PC-9 (cell line): Measurements from ENCODE around the gene NDUFS1. TPM values are rescaled to one million over a fixed set of nuclear protein-coding genes. Genes with fewer than 3 reads are reported as not detected.

Source experiments
- BruUV-seq: library from RNA; stranded (reverse); fragments of 400-500 nt; replicated peaks from 2 replicates; lab custom pipeline; 2021; lab: Mats Ljungman, UMichigan
- CTCF ChIA-PET: fragments of 300-600 bp; sonication (Branson Sonifier 250); formaldehyde crosslinking; loops from one replicate; lab custom pipeline; 2022; ENCODE audit warnings: antibody characterized with exemption; lab: Charles Lee
- POLR2A ChIA-PET: fragments of 300-600 bp; sonication (Branson Sonifier 250); formaldehyde crosslinking; loops from one replicate; lab custom pipeline; 2022; ENCODE audit warnings: antibody characterized with exemption; ENCODE audit not compliant: unreplicated experiment; lab: Charles Lee
- DNase-seq, 2 experiments: peaks; one replicate each; pipeline versions ENCODE4 v3.0.0 to v3.0.0-alpha.2; 2015 to 2022; ENCODE audit warnings: mixed read lengths in 1 of 2
- H2AFZ ChIP-seq: fragments of 200-600 bp; sonication (generic); 2 replicates; pipeline ENCODE4 v1.8.1; 2017; ENCODE audit warnings: antibody characterized with exemption
- H3F3A ChIP-seq: fragments of 200-600 bp; sonication (generic); 2 replicates; pipeline ENCODE4 v1.8.1; 2017; ENCODE audit warnings: antibody characterized with exemption, mild to moderate bottlenecking, low read depth; ENCODE audit not compliant: insufficient read depth
- H3K27ac ChIP-seq: fragments of 200-600 bp; sonication (generic); 2 replicates; pipeline ENCODE4 v1.6.1; 2016; ENCODE audit warnings: mixed run types
- H3K27me3 ChIP-seq: fragments of 200-600 bp; sonication (generic); 2 replicates; pipeline ENCODE4 v1.6.1; 2016; ENCODE audit warnings: low read depth, mixed run types; ENCODE audit not compliant: insufficient read depth
- H3K36me3 ChIP-seq: fragments of 200-600 bp; sonication (generic); 2 replicates; pipeline ENCODE4 v1.6.1; 2016; ENCODE audit warnings: low read depth, mixed run types
- H3K4me1 ChIP-seq: fragments of 200-600 bp; sonication (generic); replicated peaks from 2 replicates; pipeline ENCODE4 v1.6.1; 2016; ENCODE audit warnings: mixed run types; ENCODE audit not compliant: insufficient read depth
- H3K4me2 ChIP-seq: fragments of 200-600 bp; sonication (generic); 2 replicates; pipeline ENCODE4 v1.6.1; 2017; ENCODE audit warnings: mixed run types
- H3K4me3 ChIP-seq: fragments of 200-600 bp; sonication (generic); 2 replicates; pipeline ENCODE4 v1.6.1; 2016; ENCODE audit warnings: mixed run types
- H3K79me2 ChIP-seq: fragments of 200-600 bp; sonication (generic); 2 replicates; pipeline ENCODE4 v1.6.1; 2017; ENCODE audit warnings: low read depth, mixed run types
- H3K9me2 ChIP-seq: fragments of 200-600 bp; sonication (generic); 2 replicates; pipeline ENCODE4 v1.8.1; 2017; ENCODE audit warnings: mild to moderate bottlenecking; ENCODE audit not compliant: insufficient read depth
- H3K9me3 ChIP-seq: fragments of 200-600 bp; sonication (generic); 2 replicates; pipeline ENCODE4 v1.8.1; 2016; ENCODE audit warnings: low read depth; ENCODE audit not compliant: insufficient read depth
- H4K20me1 ChIP-seq: fragments of 200-600 bp; sonication (generic); 2 replicates; pipeline ENCODE4 v1.8.1; 2017; ENCODE audit not compliant: insufficient read depth
- CTCF ChIP-seq: fragments of 200-600 bp; sonication (generic); conservative IDR thresholded peaks from 2 replicates; pipeline ENCODE4 v1.6.1; 2017; ENCODE audit warnings: mixed run types, antibody characterized with exemption, mild to moderate bottlenecking, moderate library complexity
- EZH2 ChIP-seq: fragments of 200-600 bp; sonication (generic); IDR thresholded peaks from 2 replicates; pipeline ENCODE4 v1.8.0; 2017; ENCODE audit warnings: antibody characterized with exemption, low read depth
- intact Hi-C: fragments of 100-400 bp; cut with micrococcal nuclease; formaldehyde crosslinking; loops from one replicate; pipeline ENCODE4 v1.10.0; 2022; ENCODE audit not compliant: unreplicated experiment
- total RNA-seq: library from RNA; stranded (reverse); gene quantifications from 2 replicates; pipeline ENCODE4 v1.2.3, GENCODE V29; 2021

Gene NDUFS1
- total RNA-seq, 1 experiment from 2014 or later: 68.9 TPM

GRCh38 chr2:206083602-206084438 lies 75.4 kb downstream of the NDUFS1 start:
- peak overlapping the region; percentile 77; the same call in 1 of the 2 replicates for H2AFZ ChIP-seq
- H3K4me3 ChIP-seq: peak overlapping the region; percentile 83
- ChIA-PET CTCF (interaction anchor here (0.7 kb wide), 2 partner anchors 23 to 572 kb away, joined by 6 to 7 read pairs; no protein-coding TSS in a partner anchor), POLR2A (interaction anchor here (0.6 kb wide), 1 partner anchor 335 kb away, joined by 3 read pairs; no protein-coding TSS in a partner anchor)
- no peaks in the 10 kb centered on the region for H3K36me3 ChIP-seq
- peaks cover 13% of the 10 kb centered on the region for H3K4me1 ChIP-seq
- DNase-seq: no peak
- H4K20me1 ChIP-seq: no peaks in the 10 kb centered on the region
- H3K27ac ChIP-seq: peak overlapping the region; percentile 84
- peak overlapping the region; percentile 94 for H3K4me2 ChIP-seq
- intact Hi-C loops: loop anchor here (10.0 kb wide), 1 partner anchor 361 kb away; the partner anchor contains the start of gene ADAM23
- BruUV-seq: TSS peak; percentile 35
- no peaks in the 10 kb centered on the region for H3K9me2 ChIP-seq
- peaks cover 63% of the 10 kb centered on the region for H3K79me2 ChIP-seq
- H3K9me3 ChIP-seq: no peaks in the 10 kb centered on the region
- H3F3A ChIP-seq: 0 out of 2 replicates have a peak, but pooled peaks cover 12% of the 10 kb centered on the region
- H3K27me3 ChIP-seq: no peaks in the 10 kb centered on the region
- no peak for TF ChIP-seq EZH2
- no peak for TF ChIP-seq CTCF

GRCh38 chr2:206082298-206082843 lies 76.9 kb downstream of the NDUFS1 start:
- Histone ChIP-seq H3K36me3 (no peaks in the 10 kb centered on the region), H3K9me2 (no peaks in the 10 kb centered on the region), H3F3A (0 out of 2 replicates have a peak, but pooled peaks cover 12% of the 10 kb centered on the region), H3K4me3 (no peak overlapping the region), H3K4me2 (no peak overlapping the region), H4K20me1 (no peaks in the 10 kb centered on the region), H3K4me1 (peaks cover 11% of the 10 kb centered on the region), H3K27ac (no peak overlapping the region), H2AFZ (no peak overlapping the region), H3K9me3 (no peaks in the 10 kb centered on the region), H3K27me3 (no peaks in the 10 kb centered on the region), H3K79me2 (peaks cover 70% of the 10 kb centered on the region)
- intact Hi-C loops: loop anchor here (10.0 kb wide), 1 partner anchor 362 kb away; the partner anchor contains the start of gene ADAM23
- no peak for DNase-seq
- TSS peak; percentile 8 for BruUV-seq
- CTCF ChIA-PET: no interaction called here
- TF ChIP-seq CTCF (no peak), EZH2 (no peak)
- POLR2A ChIA-PET: no interaction called here

- no peak for DNase-seq
- CTCF ChIA-PET: no interaction called here
- no peak overlapping the region for H2AFZ ChIP-seq
These were observed 78.3 kb downstream of the NDUFS1 start for GRCh38 chr2:206080927-206081326.

More at GRCh38 chr2:206080927-206081326, 78.3 kb downstream of the NDUFS1 start:
- POLR2A ChIA-PET: no interaction called here
- H3K4me3 ChIP-seq: no peak overlapping the region
- 0 out of 2 replicates have a peak, but pooled peaks cover 7% of the 10 kb centered on the region for H3F3A ChIP-seq
- no TSS peak for BruUV-seq
- H3K9me3 ChIP-seq: no peaks in the 10 kb centered on the region
- H3K4me2 ChIP-seq: no peak overlapping the region
- intact Hi-C loops: loop anchor here (10.0 kb wide), 1 partner anchor 364 kb away; the partner anchor contains the start of gene ADAM23
- H3K4me1 ChIP-seq: peaks cover 6% of the 10 kb centered on the region
- H3K79me2 ChIP-seq: peaks cover 67% of the 10 kb centered on the region
- no peak for TF ChIP-seq EZH2
- TF ChIP-seq CTCF: no peak
- no peaks in the 10 kb centered on the region for H3K9me2 ChIP-seq
- H3K27me3 ChIP-seq: no peaks in the 10 kb centered on the region
- no peaks in the 10 kb centered on the region for H3K36me3 ChIP-seq
- H4K20me1 ChIP-seq: no peaks in the 10 kb centered on the region
- no peak overlapping the region for H3K27ac ChIP-seq
